IPS DF 6.9 (cell line): ENCODE measurements around the gene NR3C1.

Experiments used
- DNase-seq: peaks from one replicate; pipeline ENCODE4 v3.0.0-alpha.2; 2013; ENCODE audit warnings: low read depth, low spot score
- H3K27ac ChIP-seq: one replicate; pipeline ENCODE4 v1.5.1; 2013; ENCODE audit warnings: low read length, control low read depth
- H3K27me3 ChIP-seq: 2 replicates; pipeline ENCODE4 v1.6.1; 2013; ENCODE audit warnings: mild to moderate bottlenecking, low read length; ENCODE audit not compliant: control insufficient read depth, insufficient read depth
- H3K36me3 ChIP-seq: 2 replicates; pipeline ENCODE4 v1.6.1; 2013; ENCODE audit warnings: low read length; ENCODE audit not compliant: control insufficient read depth, insufficient read depth
- H3K4me1 ChIP-seq: 2 replicates; pipeline ENCODE4 v1.6.1; 2013; ENCODE audit warnings: low read length; ENCODE audit not compliant: control insufficient read depth, insufficient read depth
- H3K4me3 ChIP-seq: 2 replicates; pipeline ENCODE4 v1.5.1; 2013; ENCODE audit warnings: mild to moderate bottlenecking, low read length
- H3K9me3 ChIP-seq: 2 replicates; pipeline ENCODE4 v1.6.1; 2013; ENCODE audit warnings: low read length, inconsistent platforms; ENCODE audit not compliant: control insufficient read depth, insufficient read depth
- WGBS: extraction: QIAGEN DNeasy Blood & Tissue Kit; methylation state at CpG from one replicate; pipeline ENCODE4 v1.1.7; 2013; ENCODE audit warnings: mixed read lengths, missing lambda C conversion rate; ENCODE audit not compliant: insufficient read length, insufficient coverage; 5-methylcytosine and 5-hydroxymethylcytosine counted together

The NR3C1 gene

GRCh38 chr5:143425835-143426234 is 22.3 kb upstream of the NR3C1 start:
- DNase-seq, result no peak
- no CpG with 5 or more reads among the region's 3 CpGs for WGBS
- no peaks in the 10 kb centered on the region for H3K4me1 ChIP-seq
- no peaks in the 10 kb centered on the region for H3K36me3 ChIP-seq
- H3K9me3 ChIP-seq, result no peaks in the 10 kb centered on the region
- no peaks in the 10 kb centered on the region for H3K27me3 ChIP-seq
- H3K27ac ChIP-seq, result no peak overlapping the region
- H3K4me3 ChIP-seq, result no peak overlapping the region

DNA sequence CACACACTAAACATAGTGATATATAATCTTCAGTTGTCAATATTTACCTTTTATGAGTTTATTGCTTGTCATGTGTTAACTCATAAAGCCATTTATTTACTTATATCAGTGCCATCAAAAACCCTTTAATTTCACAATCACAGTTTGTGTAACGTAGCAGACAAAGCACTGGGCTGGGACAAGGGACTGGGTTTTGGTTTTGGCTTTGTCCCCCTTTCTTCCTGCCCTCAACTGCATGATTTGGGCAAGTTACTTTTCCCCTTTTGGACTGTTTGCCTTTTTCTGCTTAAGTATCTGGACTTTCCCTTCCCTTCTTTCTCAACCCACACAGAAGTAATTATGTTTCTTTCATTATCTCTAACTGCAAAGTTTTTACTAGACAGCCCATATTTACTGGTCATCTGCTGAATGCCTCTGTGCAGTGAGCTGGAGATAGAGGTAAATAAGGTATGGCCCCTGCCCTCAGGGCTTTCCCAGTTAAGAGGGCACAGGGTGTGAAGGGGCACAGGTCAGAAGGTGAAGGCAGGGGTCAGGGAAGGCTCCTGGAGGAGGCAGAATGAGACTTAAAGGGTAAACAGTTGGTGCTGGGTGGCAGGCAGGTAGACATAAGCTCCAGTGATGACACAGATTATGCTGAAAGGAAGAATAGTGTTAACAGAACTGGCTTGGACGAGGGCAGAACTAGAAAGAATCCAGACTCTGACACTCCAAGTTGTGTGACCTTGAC is 14.8 kb upstream of the NR3C1 start:
- no CpG with 5 or more reads among the region's 2 CpGs for WGBS
- H3K4me1 ChIP-seq, result no peaks in the 10 kb centered on the region

DNA sequence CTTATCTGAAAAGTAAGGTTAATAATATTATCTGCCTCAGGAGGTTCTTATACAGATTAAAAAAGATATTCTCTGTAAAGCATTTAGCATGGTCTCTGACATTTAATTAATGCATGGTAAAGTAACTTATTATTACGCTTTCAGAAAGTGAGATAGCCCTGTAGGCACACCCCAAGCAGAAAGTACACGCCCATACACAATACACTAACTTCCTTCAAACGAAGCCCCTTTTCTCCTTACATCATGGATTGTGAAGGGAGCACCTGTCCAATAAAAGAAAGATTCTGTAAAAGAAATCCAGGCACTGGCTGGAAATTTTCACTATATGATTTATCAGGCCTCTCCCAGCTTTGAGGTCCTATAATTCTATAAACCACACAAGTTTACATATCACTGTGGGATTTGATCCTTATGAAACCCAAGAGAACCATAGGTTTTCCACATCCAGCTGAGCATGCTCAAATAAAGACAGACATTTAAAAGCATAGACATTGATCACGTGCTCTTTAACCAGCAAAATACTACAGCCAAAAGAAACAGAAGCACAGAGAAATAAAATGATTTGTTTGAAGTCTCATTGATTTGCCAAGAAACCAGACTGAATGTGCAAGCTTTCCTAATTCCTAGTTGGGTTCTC is 14.1 kb upstream of the NR3C1 start:
- no peaks in the 10 kb centered on the region for H3K36me3 ChIP-seq
- no peak for DNase-seq
- H3K4me1 ChIP-seq, result no peaks in the 10 kb centered on the region
- no peak overlapping the region for H3K4me3 ChIP-seq
- no peaks in the 10 kb centered on the region for H3K27me3 ChIP-seq
- H3K9me3 ChIP-seq, result no peaks in the 10 kb centered on the region
- no peak overlapping the region for H3K27ac ChIP-seq
- WGBS, result no CpG with 5 or more reads among the region's 4 CpGs

More for the DNA sequence above, 14.8 kb upstream of the NR3C1 start:
- Histone ChIP-seq H3K27me3 (no peaks in the 10 kb centered on the region), H3K27ac (no peak overlapping the region), H3K4me3 (no peak overlapping the region), H3K9me3 (no peaks in the 10 kb centered on the region), H3K36me3 (no peaks in the 10 kb centered on the region)
- DNase-seq, result no peak

DNA sequence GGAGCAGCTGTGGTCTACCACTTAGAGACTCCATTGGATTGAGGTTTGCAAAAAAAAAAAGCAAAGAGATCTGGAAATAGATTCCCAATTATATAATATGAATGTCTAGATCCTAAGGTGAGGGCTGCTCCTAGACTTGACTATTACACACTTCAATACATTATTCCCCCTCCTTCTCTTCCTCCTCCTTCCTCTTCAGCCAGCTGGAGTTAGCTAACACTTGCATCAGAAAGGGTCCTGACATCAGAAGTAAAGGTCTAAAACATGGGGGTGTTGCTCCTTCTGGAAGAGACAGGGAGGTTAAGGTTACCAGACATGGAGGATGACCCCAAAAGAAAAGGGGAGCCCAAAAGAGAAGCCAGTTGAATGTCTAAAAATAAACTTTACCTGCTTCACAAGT is 12.9 kb upstream of the NR3C1 start:
- H3K4me1 ChIP-seq, result no peaks in the 10 kb centered on the region
- H3K9me3 ChIP-seq, result no peaks in the 10 kb centered on the region
- H3K36me3 ChIP-seq, result no peaks in the 10 kb centered on the region
- no peak for DNase-seq
- no peak overlapping the region for H3K27ac ChIP-seq
- H3K27me3 ChIP-seq, result no peaks in the 10 kb centered on the region
- H3K4me3 ChIP-seq, result no peak overlapping the region

- H3K27ac ChIP-seq, result no peak overlapping the region
- no CpG with 5 or more reads among the region's 4 CpGs for WGBS
- DNase-seq, result no peak
Observed at GRCh38 chr5:143413958-143414669, 10.6 kb upstream of the NR3C1 start.

DNA sequence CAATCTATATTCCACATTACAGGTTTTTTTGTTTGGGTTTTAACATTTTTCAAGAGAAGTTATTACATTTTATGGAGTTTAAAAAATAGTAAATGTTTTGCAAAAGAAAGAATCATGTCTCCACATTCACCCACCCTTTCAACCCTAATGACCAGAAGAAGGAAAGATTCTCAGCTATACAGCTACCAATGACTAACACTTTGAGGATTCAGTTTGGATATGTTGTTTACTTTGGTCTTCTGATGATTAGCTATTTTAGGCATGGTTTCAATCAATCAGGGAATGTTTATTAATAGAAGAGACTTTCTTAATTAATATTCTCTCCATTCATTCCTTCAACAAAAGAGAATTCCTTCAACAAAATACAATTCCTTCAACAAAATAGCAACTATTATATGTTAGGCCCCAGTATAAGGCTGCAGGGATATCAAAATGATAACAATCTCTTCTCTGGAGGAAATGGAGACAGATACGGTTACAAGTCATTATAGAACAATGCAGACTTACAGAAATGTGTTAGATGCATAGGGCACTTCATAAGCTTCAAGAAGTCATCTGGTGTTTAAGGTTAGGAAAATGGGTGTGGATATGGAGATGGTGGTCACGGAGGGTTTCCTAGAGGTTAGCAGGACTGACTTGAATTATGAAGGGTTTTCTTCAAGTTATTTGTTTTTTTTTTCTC is 9.3 kb upstream of the NR3C1 start:
- Histone ChIP-seq H3K27me3 (no peaks in the 10 kb centered on the region), H3K4me1 (no peaks in the 10 kb centered on the region), H3K4me3 (no peak overlapping the region), H3K9me3 (no peaks in the 10 kb centered on the region), H3K27ac (no peak overlapping the region), H3K36me3 (no peaks in the 10 kb centered on the region)
- no CpG with 5 or more reads among the region's 2 CpGs for WGBS
- no peak for DNase-seq

More at GRCh38 chr5:143413958-143414669, 10.6 kb upstream of the NR3C1 start:
- no peaks in the 10 kb centered on the region for H3K36me3 ChIP-seq
- no peaks in the 10 kb centered on the region for H3K4me1 ChIP-seq
- no peaks in the 10 kb centered on the region for H3K9me3 ChIP-seq
- no peaks in the 10 kb centered on the region for H3K27me3 ChIP-seq
- H3K4me3 ChIP-seq, result no peak overlapping the region

DNA sequence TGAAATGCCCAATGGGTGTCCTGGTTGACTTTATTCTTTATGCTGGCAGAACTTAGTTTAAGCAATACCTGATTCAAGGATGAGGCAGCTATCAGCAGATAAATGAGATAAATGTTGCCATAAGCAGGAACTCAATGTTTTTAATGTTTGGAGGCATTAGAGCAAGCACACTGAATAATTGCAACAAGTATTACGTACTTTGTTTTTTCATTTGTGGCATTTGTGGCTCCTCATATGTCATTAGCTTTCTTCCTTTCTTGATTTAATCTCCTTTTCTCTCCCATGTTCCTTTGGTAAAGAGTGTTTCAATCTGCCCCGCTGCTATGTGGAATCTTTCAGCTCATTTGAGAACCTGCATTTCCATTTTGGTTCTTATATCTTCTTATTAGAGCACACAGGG is 6.4 kb upstream of the NR3C1 start:
- WGBS, result no CpG with 5 or more reads among the region's 2 CpGs

DNA sequence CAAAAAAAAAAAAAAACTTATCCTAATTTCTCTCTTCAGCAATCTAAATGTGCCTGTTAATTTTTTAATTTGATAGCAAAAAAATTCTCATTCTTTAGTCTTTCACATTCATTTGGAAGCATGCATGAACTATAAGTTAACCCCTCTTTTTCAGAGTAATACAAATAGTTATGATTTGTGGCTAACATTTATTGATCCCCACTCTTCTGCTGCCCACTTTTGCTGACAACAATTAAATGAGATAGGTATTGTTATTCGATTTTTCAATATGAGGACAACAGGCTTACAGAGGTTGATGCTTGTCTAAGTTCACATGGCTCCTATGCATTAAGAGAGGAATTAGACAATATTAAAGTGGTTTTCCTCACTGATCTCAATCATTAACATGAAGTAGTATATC is 2.9 kb upstream of the NR3C1 start:
- Histone ChIP-seq H3K4me3 (no peak overlapping the region), H3K27ac (no peak overlapping the region), H3K4me1 (no peaks in the 10 kb centered on the region), H3K27me3 (peaks cover 7% of the 10 kb centered on the region), H3K36me3 (no peaks in the 10 kb centered on the region), H3K9me3 (no peaks in the 10 kb centered on the region)
- DNase-seq, result no peak
- WGBS, result no CpG with 5 or more reads among the region's 1 CpG

More for the DNA sequence above, 6.4 kb upstream of the NR3C1 start:
- Histone ChIP-seq H3K27ac (no peak overlapping the region), H3K9me3 (no peaks in the 10 kb centered on the region), H3K36me3 (no peaks in the 10 kb centered on the region), H3K4me3 (no peak overlapping the region), H3K4me1 (no peaks in the 10 kb centered on the region), H3K27me3 (no peaks in the 10 kb centered on the region)
- DNase-seq, result no peak

GRCh38 chr5:143405849-143406098 is 2.3 kb upstream of the NR3C1 start:
- no peaks in the 10 kb centered on the region for H3K36me3 ChIP-seq
- DNase-seq, result no peak
- no peaks in the 10 kb centered on the region for H3K9me3 ChIP-seq
- peak overlapping the region; percentile 69; the same call in 1 of the 2 replicates for H3K4me3 ChIP-seq
- WGBS, result no CpG with 5 or more reads among the region's 3 CpGs
- H3K4me1 ChIP-seq, result no peaks in the 10 kb centered on the region
- H3K27me3 ChIP-seq, result peaks cover 7% of the 10 kb centered on the region
- H3K27ac ChIP-seq, result no peak overlapping the region

GRCh38 chr5:143405063-143405848 is 1.8 kb upstream of the NR3C1 start:
- WGBS, result no CpG with 5 or more reads among the region's 52 CpGs
- DNase-seq, result peak; percentile 43
- H3K36me3 ChIP-seq, result no peaks in the 10 kb centered on the region
- no peaks in the 10 kb centered on the region for H3K9me3 ChIP-seq
- H3K4me1 ChIP-seq, result peaks cover under 1% of the 10 kb centered on the region; the same call in 1 of the 2 replicates
- H3K4me3 ChIP-seq, result peak overlapping the region; percentile 69; the same call in 1 of the 2 replicates
- H3K27ac ChIP-seq, result no peak overlapping the region
- H3K27me3 ChIP-seq, result peaks cover 7% of the 10 kb centered on the region
